KMS-11 (cell line): Measurements from ENCODE around the gene CARD10.
"Not testable (repeated sequence)": the region's sequence is repeated elsewhere in the genome, so short reads cannot be mapped to it uniquely, and the experiment has no call there.

Experiments
- H2AFZ ChIP-seq: fragments of 200-600 bp; sonication (generic); 2 replicates; pipeline ENCODE4 v1.6.1; 2016; ENCODE audit warnings: antibody characterized with exemption, mixed run types, low read depth
- H3K27ac ChIP-seq: fragments of 200-600 bp; sonication (generic); 2 replicates; pipeline ENCODE4 v1.6.1; 2016; ENCODE audit warnings: mild to moderate bottlenecking, mixed run types
- H3K27me3 ChIP-seq: fragments of 200-600 bp; sonication (generic); 2 replicates; pipeline ENCODE4 v1.6.1; 2017; ENCODE audit warnings: mild to moderate bottlenecking, low read depth, mixed run types, moderate library complexity; ENCODE audit not compliant: insufficient read depth
- H3K36me3 ChIP-seq: fragments of 200-600 bp; sonication (generic); 2 replicates; pipeline ENCODE4 v1.6.1; 2017; ENCODE audit warnings: mild to moderate bottlenecking, mixed run types; ENCODE audit not compliant: insufficient read depth
- H3K4me1 ChIP-seq: fragments of 200-600 bp; sonication (generic); 2 replicates; pipeline ENCODE4 v1.6.1; 2016; ENCODE audit warnings: mild to moderate bottlenecking, low read depth, mixed run types; ENCODE audit not compliant: poor library complexity, severe bottlenecking
- H3K4me2 ChIP-seq: fragments of 200-600 bp; sonication (generic); 2 replicates; pipeline ENCODE4 v1.7.0; 2016; ENCODE audit warnings: mild to moderate bottlenecking, mixed run types
- H3K4me3 ChIP-seq: fragments of 200-600 bp; sonication (generic); IDR thresholded peaks from 2 replicates; pipeline ENCODE4 v1.6.1; 2017; ENCODE audit warnings: low read depth, low read length, mixed read lengths; ENCODE audit not compliant: insufficient read depth
- H3K79me2 ChIP-seq: fragments of 200-600 bp; sonication (generic); 2 replicates; pipeline ENCODE4 v1.6.1; 2016; ENCODE audit warnings: low read depth, mixed run types; ENCODE audit not compliant: insufficient read depth
- H3K9ac ChIP-seq: fragments of 200-600 bp; sonication (generic); 2 replicates; pipeline ENCODE4 v1.6.1; 2016; ENCODE audit warnings: mild to moderate bottlenecking, mixed run types
- H4K20me1 ChIP-seq: fragments of 200-600 bp; sonication (generic); 2 replicates; pipeline ENCODE4 v1.6.1; 2016; ENCODE audit warnings: mild to moderate bottlenecking, mixed run types; ENCODE audit not compliant: insufficient read depth
- CTCF ChIP-seq: fragments of 200-600 bp; sonication (generic); conservative IDR thresholded peaks from 2 replicates; pipeline ENCODE4 v1.6.1; 2017; ENCODE audit warnings: low read depth, mild to moderate bottlenecking, antibody characterized with exemption, low read length, moderate library complexity, mixed read lengths

CARD10 gene

GRCh38 chr22:37469416-37470086 lies 49.7 kb downstream of the CARD10 start:
- no peaks in the 10 kb centered on the region for H3K36me3 ChIP-seq
- H4K20me1 ChIP-seq, result no peaks in the 10 kb centered on the region

GRCh38 chr22:37468201-37468695 lies 51.0 kb downstream of the CARD10 start:
- H3K27me3 ChIP-seq, H3K79me2 ChIP-seq, H3K27ac ChIP-seq, H2AFZ ChIP-seq, H3K4me2 ChIP-seq, H4K20me1 ChIP-seq, H3K4me1 ChIP-seq, H3K36me3 ChIP-seq, H3K4me3 ChIP-seq, H3K9ac ChIP-seq: not testable (repeated sequence)

More at GRCh38 chr22:37469416-37470086, 49.7 kb downstream of the CARD10 start:
- H3K79me2 ChIP-seq, result no peaks in the 10 kb centered on the region
- H2AFZ ChIP-seq, result no peak overlapping the region
- H3K4me2 ChIP-seq, result no peak overlapping the region
- H3K27me3 ChIP-seq, result no peaks in the 10 kb centered on the region
- no peak overlapping the region for H3K27ac ChIP-seq
- no peak for TF ChIP-seq CTCF
- H3K4me1 ChIP-seq, result no peaks in the 10 kb centered on the region
- no peak overlapping the region for H3K9ac ChIP-seq
- no peak overlapping the region for H3K4me3 ChIP-seq

GRCh38 chr22:37467391-37467955 lies 51.7 kb downstream of the CARD10 start:
- no peak overlapping the region for H3K4me3 ChIP-seq
- no peak overlapping the region for H2AFZ ChIP-seq
- H3K36me3 ChIP-seq, result no peaks in the 10 kb centered on the region
- no peak overlapping the region for H3K4me2 ChIP-seq
- no peaks in the 10 kb centered on the region for H3K79me2 ChIP-seq
- no peak for TF ChIP-seq CTCF
- no peaks in the 10 kb centered on the region for H3K4me1 ChIP-seq
- no peak overlapping the region for H3K27ac ChIP-seq
- no peaks in the 10 kb centered on the region for H3K27me3 ChIP-seq
- no peaks in the 10 kb centered on the region for H4K20me1 ChIP-seq
- no peak overlapping the region for H3K9ac ChIP-seq

- no peak overlapping the region for H3K27ac ChIP-seq
- no peaks in the 10 kb centered on the region for H3K36me3 ChIP-seq
- H3K4me2 ChIP-seq, result no peak overlapping the region
- no peaks in the 10 kb centered on the region for H3K27me3 ChIP-seq
- no peak for TF ChIP-seq CTCF
- H3K4me3 ChIP-seq, result no peak overlapping the region
- H2AFZ ChIP-seq, result no peak overlapping the region
- no peaks in the 10 kb centered on the region for H3K79me2 ChIP-seq
- H4K20me1 ChIP-seq, result no peaks in the 10 kb centered on the region
- H3K4me1 ChIP-seq, result no peaks in the 10 kb centered on the region
- H3K9ac ChIP-seq, result no peak overlapping the region
These were observed 55.0 kb downstream of the CARD10 start for GRCh38 chr22:37464181-37464580.

- Histone ChIP-seq H3K4me1 (no peaks in the 10 kb centered on the region), H3K4me2 (no peak overlapping the region), H3K27me3 (no peaks in the 10 kb centered on the region), H4K20me1 (no peaks in the 10 kb centered on the region), H3K79me2 (no peaks in the 10 kb centered on the region), H3K36me3 (no peaks in the 10 kb centered on the region), H3K4me3 (no peak overlapping the region), H3K9ac (no peak overlapping the region), H2AFZ (no peak overlapping the region), H3K27ac (no peak overlapping the region)
- TF ChIP-seq CTCF, result no peak
These were observed 56.2 kb downstream of the CARD10 start for GRCh38 chr22:37462983-37463382.
